ENCODE data around the gene PEA15.
A peak's percentile ranks its signal among the peaks of the same experiment; 100 is the strongest.

PEA15 gene

GRCh38 chr1:160186246-160186645 lies 18.9 kb upstream of the PEA15 start:
- DNase-seq = no peak

- DNase-seq = no peak
Measured at GRCh38 chr1:160186729-160187128, 18.5 kb upstream of the PEA15 start.

GRCh38 chr1:160187407-160187806 lies 17.8 kb upstream of the PEA15 start:
- DNase-seq = no peak

GRCh38 chr1:160188341-160188740 lies 16.8 kb upstream of the PEA15 start:
- DNase-seq = no peak

GRCh38 chr1:160189649-160190625 lies 15.2 kb upstream of the PEA15 start, which contains the start of gene CASQ1:
TSS of gene CASQ1 (plus strand) at chr1:160190575. CDS start at chr1:160190752, 177 bp downstream.
- DNase-seq = peak; percentile 63

GRCh38 chr1:160191756-160192155 lies 13.4 kb upstream of the PEA15 start:
- no peak for DNase-seq

GRCh38 chr1:160192234-160192633 lies 12.9 kb upstream of the PEA15 start:
- DNase-seq = peak; percentile 45

GRCh38 chr1:160193091-160193819 lies 11.9 kb upstream of the PEA15 start:
- DNase-seq = peak; percentile 86

GRCh38 chr1:160193832-160194736 lies 11.1 kb upstream of the PEA15 start:
- DNase-seq = no peak

GRCh38 chr1:160194737-160195059 lies 10.5 kb upstream of the PEA15 start:
- DNase-seq = no peak

- DNase-seq = no peak
Measured at GRCh38 chr1:160196143-160196542, 9.0 kb upstream of the PEA15 start.

GRCh38 chr1:160197231-160197630 lies 8.0 kb upstream of the PEA15 start:
- DNase-seq = no peak

GRCh38 chr1:160200786-160201185 lies 4.4 kb upstream of the PEA15 start:
- no peak for DNase-seq

- DNase-seq = peak; percentile 36
Measured at GRCh38 chr1:160204526-160205241, 500 bp upstream of the PEA15 start.

GRCh38 chr1:160206036-160206389 lies 829 bp downstream of the PEA15 start:
- peak; percentile 56 for DNase-seq

- peak; percentile 93 for DNase-seq
Measured at GRCh38 chr1:160206421-160207117, 1.4 kb downstream of the PEA15 start.

- no peak for DNase-seq
Measured at GRCh38 chr1:160207118-160207650, 2.0 kb downstream of the PEA15 start.

- no peak for DNase-seq
Measured at GRCh38 chr1:160207771-160208556, 2.8 kb downstream of the PEA15 start.

- no peak for DNase-seq
Measured at GRCh38 chr1:160208557-160209320, 3.6 kb downstream of the PEA15 start.

Data from fibroblast of upper back skin (primary cell).